GM18870 (cell line): Measurements from ENCODE around the gene HTT.

Source experiments
- ATAC-seq: cut with Tn5 transposase; IDR thresholded peaks from one replicate; pipeline ENCODE4 v1.9.1; 2021; ENCODE audit warnings: moderate library complexity; ENCODE audit not compliant: unreplicated experiment

HTT gene

GRCh38 chr4:3074078-3074845 lies at the start of gene HTT, which contains the start of gene HTT-AS:
Gene HTT, plus strand, starts transcription at chr4:3074681. Its CDS starts 145 bp downstream, at chr4:3074826.
Gene HTT-AS, minus strand, starts transcription at chr4:3074538.
- ATAC-seq = peak; percentile 51

DNA sequence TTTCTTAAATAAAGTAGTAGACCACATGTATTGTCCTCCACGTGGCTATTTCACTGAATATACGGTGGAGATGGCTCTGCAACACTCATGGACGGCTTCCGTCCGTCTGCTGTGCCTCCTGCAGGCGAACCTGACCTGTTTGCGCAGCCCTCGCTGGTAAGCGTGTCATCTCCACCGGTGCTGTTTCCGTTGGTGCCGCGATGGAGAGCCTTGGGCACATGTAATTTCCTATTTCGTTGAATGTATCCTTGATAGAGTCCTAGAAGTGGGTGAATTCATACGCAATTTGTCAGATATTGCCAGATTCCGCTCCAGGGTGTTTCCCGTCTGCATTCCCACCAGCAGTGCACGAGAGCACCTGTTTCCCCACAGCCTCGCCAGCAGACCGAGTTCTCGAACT lies 48.6 kb upstream of the HTT start:
- no peak for ATAC-seq

DNA sequence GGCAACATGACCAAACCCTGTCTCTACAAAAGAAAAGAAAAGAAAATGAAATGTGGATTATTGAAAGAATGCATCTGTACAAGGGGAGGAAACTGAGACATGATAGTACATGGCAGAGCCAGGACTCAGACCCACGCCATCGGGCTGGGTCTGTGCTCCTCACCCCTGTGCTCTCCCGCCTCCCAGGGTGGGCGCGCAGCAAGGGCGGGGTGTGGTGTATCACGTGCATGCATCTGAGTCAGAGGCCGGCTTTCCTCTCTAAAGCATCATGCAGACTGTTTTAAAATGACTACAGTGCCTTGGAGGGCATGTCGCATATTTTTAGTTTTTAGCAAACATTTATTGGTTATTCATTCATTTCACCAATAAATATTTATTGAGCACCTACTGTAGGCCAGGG lies 47.9 kb upstream of the HTT start:
- ATAC-seq = no peak

DNA sequence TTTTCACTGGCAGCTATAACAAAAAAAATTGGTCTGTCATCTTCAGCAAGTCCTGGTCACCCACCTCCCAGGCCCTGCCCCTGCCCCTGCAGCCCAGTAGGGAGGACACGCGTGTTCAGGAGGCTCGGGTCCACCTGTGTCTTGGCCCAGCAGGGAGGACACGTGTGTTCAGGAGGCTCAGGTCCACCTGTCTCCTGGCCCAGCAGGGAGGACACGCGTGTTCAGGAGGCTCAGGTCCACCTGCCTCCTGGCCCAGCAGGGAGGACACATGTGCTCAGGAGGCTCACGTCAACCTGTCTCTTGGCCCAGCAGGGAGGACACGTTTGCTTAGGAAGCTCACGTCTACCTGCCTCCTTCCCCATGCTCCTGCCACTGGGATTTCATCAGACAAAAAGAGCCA lies 45.0 kb upstream of the HTT start:
- ATAC-seq = no peak

DNA sequence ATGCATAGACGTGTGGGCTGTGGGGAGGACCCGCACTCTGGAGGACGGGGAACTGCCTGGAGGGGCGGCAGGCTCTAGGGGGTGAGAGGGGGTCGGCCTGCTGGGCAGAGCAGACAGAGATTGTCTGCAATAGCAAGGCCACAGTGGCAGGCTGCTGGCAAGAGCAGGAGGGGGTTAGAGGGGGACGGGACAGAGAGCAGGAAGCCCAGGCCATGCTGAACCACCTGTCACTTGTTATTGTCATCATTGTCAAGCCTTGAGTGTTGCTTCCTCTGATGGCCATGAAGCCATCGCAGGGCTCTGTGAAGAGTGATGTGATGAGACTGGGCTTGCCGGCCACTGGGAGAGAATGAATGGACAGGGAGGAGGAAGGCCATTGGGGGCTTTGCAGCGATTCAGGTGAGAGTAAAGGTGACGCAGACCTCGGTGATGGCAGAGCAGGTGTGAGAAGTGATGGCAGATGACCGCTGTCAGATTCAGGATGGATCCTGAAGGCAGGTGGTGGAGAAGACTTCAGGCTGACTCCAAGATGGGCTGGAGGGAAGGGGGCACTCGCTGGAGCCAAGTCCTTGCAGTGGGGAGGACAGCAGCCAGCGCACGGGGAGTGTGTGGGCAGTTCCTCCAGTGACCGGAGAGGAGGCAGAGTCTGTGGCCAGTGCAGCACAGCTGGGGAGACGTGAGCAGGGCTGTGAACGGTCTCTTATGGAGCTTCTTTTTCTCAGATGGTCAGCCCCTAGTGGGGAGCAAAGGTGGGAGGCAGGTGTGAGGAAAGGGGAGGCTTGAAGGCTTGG lies 43.7 kb upstream of the HTT start:
- ATAC-seq = no peak

DNA sequence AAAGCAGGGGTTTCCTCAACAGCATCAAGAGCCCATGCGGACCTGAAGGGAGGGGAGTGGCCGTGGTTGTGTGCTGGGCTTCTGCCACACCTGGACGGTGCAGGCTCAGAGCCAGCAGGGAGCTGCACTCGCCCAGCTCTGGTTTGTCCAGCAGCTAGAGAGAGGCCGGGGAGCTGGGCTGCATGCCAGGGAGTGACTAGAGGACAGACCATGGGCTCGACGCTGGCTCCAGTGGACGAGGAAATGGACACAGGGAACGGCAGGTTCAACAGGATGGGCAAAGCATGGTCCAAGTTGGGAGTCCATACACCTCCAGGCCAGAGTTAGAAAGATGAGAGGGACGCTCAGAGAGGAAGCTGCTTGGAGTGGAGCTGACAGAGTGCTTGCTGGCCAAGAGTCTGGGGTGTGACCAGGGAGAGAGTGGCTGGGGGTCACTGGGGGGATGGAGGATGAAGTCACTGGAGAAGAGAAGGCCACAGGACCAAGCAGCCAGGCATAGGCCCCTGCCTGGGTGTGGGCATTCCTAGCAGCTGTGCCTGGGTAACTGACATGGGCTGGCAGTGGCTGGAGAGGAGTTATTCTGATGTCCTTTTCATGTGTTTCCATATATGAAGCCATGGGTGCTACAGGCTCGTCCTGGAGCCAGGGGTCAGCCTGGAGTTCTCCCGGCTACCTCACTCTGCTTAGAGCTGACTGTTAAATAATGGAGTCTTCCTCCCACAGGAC lies 43.0 kb upstream of the HTT start:
- no peak for ATAC-seq

DNA sequence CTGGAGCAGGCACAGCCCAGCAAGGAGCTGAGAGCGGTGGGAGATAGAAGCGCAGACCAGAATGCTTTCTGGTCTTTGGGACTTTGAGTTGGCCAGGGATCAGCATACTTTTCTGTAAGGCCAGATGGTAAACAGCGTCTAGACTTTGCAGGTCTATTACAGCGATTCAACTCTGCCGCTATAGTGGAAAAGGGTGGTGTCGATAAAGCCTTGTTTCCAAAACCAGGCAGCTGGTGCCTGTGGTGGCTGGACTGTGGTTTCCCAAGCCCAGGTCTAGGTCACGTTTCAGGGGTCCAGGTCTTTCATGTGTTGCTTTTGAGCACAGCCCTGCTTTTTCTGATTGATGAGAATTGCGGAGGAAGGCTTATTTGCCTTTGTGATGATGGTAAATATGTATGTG lies 40.2 kb upstream of the HTT start:
- ATAC-seq = no peak

GRCh38 chr4:3035249-3035648 lies 39.2 kb upstream of the HTT start:
- ATAC-seq = no peak

- ATAC-seq = no peak
Measured at GRCh38 chr4:3035674-3036073, 38.8 kb upstream of the HTT start.

- ATAC-seq = no peak
Measured at GRCh38 chr4:3036131-3036952, 38.1 kb upstream of the HTT start.

GRCh38 chr4:3037957-3038461 lies 36.5 kb upstream of the HTT start:
- no peak for ATAC-seq

- no peak for ATAC-seq
Measured at GRCh38 chr4:3039706-3040366, 34.6 kb upstream of the HTT start.

GRCh38 chr4:3040452-3041191 lies 33.9 kb upstream of the HTT start:
- ATAC-seq = no peak

- ATAC-seq = no peak
Measured at GRCh38 chr4:3041192-3042142, 33.0 kb upstream of the HTT start.

DNA sequence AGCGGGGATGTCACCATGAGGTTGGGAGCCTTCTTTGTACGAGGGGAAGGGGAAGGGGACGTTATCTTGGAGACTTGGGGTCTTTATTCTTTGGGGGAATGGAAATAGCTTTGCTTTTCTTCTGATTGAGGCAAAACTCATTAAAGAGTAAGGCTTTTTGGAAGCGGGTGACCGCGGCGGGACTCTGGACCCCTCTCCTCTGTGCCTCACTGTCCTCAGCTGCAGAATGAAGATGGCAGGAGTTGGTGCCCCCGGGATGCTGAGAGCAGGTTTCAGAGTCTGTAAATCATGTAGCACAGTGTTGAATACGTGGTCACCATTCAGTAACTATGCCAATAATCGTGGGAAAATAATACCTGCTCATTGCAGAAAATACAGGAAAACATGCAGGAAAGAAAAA lies 32.3 kb upstream of the HTT start:
- ATAC-seq = no peak

DNA sequence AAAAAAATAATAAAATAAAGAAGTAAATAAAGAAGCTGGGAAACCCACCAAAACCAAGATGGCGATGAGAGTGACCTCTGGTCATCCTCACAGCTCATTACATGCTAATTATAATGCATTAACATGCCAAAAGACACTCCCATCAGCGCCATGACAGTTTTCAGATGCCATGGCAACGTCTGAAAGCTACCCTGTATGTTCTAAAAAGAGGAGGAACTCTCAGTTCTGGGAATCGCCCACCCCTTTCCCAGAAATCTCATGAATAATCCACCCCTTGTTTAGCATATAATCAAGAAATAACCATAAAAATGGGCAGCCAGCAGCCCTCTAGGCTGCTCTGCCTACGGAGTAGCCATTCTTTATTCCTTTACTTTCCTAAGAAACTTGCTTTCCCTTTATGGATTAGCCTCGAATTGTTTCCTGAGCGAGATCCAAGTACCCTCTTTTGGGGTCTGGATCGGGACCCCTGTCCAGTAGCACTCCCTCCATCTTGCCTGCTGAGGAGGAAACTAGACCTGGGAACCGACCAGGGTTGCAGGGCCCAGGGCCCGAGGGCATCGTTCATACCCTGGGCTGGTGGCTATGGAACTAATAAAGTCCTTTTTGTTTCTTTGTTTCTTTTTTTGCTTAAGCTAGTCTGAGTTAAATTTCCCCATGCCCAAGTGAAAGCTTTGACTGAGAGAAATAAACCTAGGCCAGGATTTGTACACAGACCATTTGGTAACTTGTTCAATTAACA lies 31.0 kb upstream of the HTT start:
- ATAC-seq = no peak
